ENCODE data around the gene SYT9. TPM values are rescaled to one million over a fixed set of nuclear protein-coding genes. Genes with fewer than 3 reads are reported as not detected.

The SYT9 gene
- total RNA-seq, 3 donors from 2014 or later (not counting 1 experiment from before 2014, with no cell fraction given): not detected

- H3K27ac ChIP-seq (ENCODE audit: low read length): no peak overlapping the region
- WGBS (ENCODE audit: insufficient coverage): 85% methylated on average over 3 of the region's 3 CpGs
- no peaks in the 10 kb centered on the region for H3K9me3 ChIP-seq (ENCODE audit: control insufficient read depth, insufficient read depth, low read length)
- H3K4me1 ChIP-seq (ENCODE audit: control insufficient read depth, insufficient read depth, low read length): no peaks in the 10 kb centered on the region
- no peak for TF ChIP-seq CTCF (IDR thresholded peaks at IDR 0.05)
- H3K27me3 ChIP-seq (ENCODE audit: control insufficient read depth, insufficient read depth, low read length): no peaks in the 10 kb centered on the region
- Mint-ChIP-seq H3K36me3 (no peaks in the 10 kb centered on the region), H3K9me3 (no peaks in the 10 kb centered on the region), H3K4me3 (no peak overlapping the region), H3K4me1 (no peaks in the 10 kb centered on the region), H3K27ac (no peak overlapping the region), H3K27me3 (ENCODE audit: low read depth in 2 of 2) (peaks cover 0 to 3% of the 10 kb centered on the region in 2 donors)
- DNase-seq (no peak), ATAC-seq (no peak)
- no peaks in the 10 kb centered on the region for H3K36me3 ChIP-seq (ENCODE audit: control insufficient read depth, insufficient read depth, low read length)
- H3K4me3 ChIP-seq (ENCODE audit: low read length): no peak overlapping the region
- intact Hi-C loops (cut with micrococcal nuclease): no loop called here
Observed at GRCh38 chr11:7451520-7451919, 199.8 kb downstream of the SYT9 start.

- DNase-seq (no peak), ATAC-seq (no peak)
- Mint-ChIP-seq H3K4me3 (no peak overlapping the region), H3K27me3 (ENCODE audit: low read depth in 2 of 2) (peaks cover 0 to 3% of the 10 kb centered on the region in 2 donors), H3K4me1 (no peaks in the 10 kb centered on the region), H3K27ac (no peak overlapping the region), H3K36me3 (no peaks in the 10 kb centered on the region), H3K9me3 (no peaks in the 10 kb centered on the region)
- 92% methylated on average over 1 of the region's 1 CpG for WGBS (ENCODE audit: insufficient coverage)
- no peaks in the 10 kb centered on the region for H3K4me1 ChIP-seq (ENCODE audit: control insufficient read depth, insufficient read depth, low read length)
- H3K27me3 ChIP-seq (ENCODE audit: control insufficient read depth, insufficient read depth, low read length): no peaks in the 10 kb centered on the region
- intact Hi-C loops (cut with micrococcal nuclease): no loop called here
- TF ChIP-seq CTCF (IDR thresholded peaks at IDR 0.05): no peak
- H3K9me3 ChIP-seq (ENCODE audit: control insufficient read depth, insufficient read depth, low read length): no peaks in the 10 kb centered on the region
- no peaks in the 10 kb centered on the region for H3K36me3 ChIP-seq (ENCODE audit: control insufficient read depth, insufficient read depth, low read length)
- no peak overlapping the region for H3K4me3 ChIP-seq (ENCODE audit: low read length)
- H3K27ac ChIP-seq (ENCODE audit: low read length): no peak overlapping the region
Observed at GRCh38 chr11:7451952-7452494, 200.3 kb downstream of the SYT9 start.

DNA sequence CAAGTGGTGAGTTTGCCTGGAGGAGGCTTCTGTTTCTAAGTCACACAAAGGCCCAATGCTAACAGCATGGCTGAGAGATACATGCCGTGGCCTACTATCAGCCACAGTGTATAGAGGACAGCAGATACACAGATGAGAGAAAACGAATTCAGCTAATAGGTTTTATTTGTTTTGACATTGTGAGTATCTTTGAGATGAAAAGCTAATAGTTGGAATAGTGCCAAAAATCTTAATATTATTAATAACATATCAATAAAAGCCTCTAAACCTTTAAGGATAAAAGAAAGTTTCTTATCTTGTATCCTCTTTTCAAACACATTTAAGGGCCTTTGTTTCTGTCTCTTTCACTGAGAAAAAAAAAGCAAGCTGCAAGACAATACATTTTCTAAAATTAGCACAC lies 203.2 kb downstream of the SYT9 start:
- Mint-ChIP-seq H3K9me3 (no peaks in the 10 kb centered on the region), H3K4me1 (no peaks in the 10 kb centered on the region), H3K4me3 (no peak overlapping the region), H3K27me3 (ENCODE audit: low read depth in 2 of 2) (peaks cover 0 to 2% of the 10 kb centered on the region in 2 donors), H3K27ac (no peak overlapping the region), H3K36me3 (no peaks in the 10 kb centered on the region)
- Histone ChIP-seq H3K27me3 (ENCODE audit: control insufficient read depth, insufficient read depth, low read length) (no peaks in the 10 kb centered on the region), H3K4me1 (ENCODE audit: control insufficient read depth, insufficient read depth, low read length) (no peaks in the 10 kb centered on the region), H3K27ac (ENCODE audit: low read length) (no peak overlapping the region), H3K36me3 (ENCODE audit: control insufficient read depth, insufficient read depth, low read length) (no peaks in the 10 kb centered on the region), H3K9me3 (ENCODE audit: control insufficient read depth, insufficient read depth, low read length) (no peaks in the 10 kb centered on the region), H3K4me3 (ENCODE audit: low read length) (no peak overlapping the region)
- intact Hi-C loops (cut with micrococcal nuclease): no loop called here
- WGBS (ENCODE audit: insufficient coverage): 78% methylated on average over 2 of the region's 2 CpGs
- DNase-seq (no peak), ATAC-seq (no peak)
- TF ChIP-seq CTCF (IDR thresholded peaks at IDR 0.05): no peak

DNA sequence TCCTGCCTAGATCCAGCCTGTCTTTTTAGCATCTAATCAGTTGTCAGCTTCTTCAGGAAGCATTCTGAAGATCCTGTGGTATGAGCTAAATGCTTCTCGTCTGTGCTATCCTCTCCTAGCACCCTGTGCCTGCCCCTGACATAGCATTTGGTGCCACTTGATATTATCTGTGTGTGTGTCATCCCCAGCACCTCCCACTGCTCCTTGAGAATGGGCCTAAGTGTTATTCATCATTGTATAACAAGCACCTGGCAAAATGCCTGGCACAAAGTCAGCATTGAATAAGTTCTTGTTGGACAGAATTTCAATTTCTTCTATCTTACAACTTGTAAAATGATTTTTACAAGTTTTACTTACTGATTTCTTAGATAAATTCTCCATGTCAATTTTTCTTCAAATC lies 205.5 kb downstream of the SYT9 start:
- H3K4me3 Mint-ChIP-seq: no peak overlapping the region
- Histone ChIP-seq H3K36me3 (ENCODE audit: control insufficient read depth, insufficient read depth, low read length) (no peaks in the 10 kb centered on the region), H3K4me3 (ENCODE audit: low read length) (no peak overlapping the region), H3K27ac (ENCODE audit: low read length) (no peak overlapping the region), H3K27me3 (ENCODE audit: control insufficient read depth, insufficient read depth, low read length) (no peaks in the 10 kb centered on the region), H3K4me1 (ENCODE audit: control insufficient read depth, insufficient read depth, low read length) (no peaks in the 10 kb centered on the region), H3K9me3 (ENCODE audit: control insufficient read depth, insufficient read depth, low read length) (no peaks in the 10 kb centered on the region)
- no peak for DNase-seq
- no peaks in the 10 kb centered on the region for H3K4me1 Mint-ChIP-seq
- TF ChIP-seq CTCF (IDR thresholded peaks at IDR 0.05): no peak
- no peaks in the 10 kb centered on the region for H3K36me3 Mint-ChIP-seq
- H3K9me3 Mint-ChIP-seq: no peaks in the 10 kb centered on the region
- WGBS (ENCODE audit: insufficient coverage): 85% methylated on average over 1 of the region's 1 CpG
- intact Hi-C loops (cut with micrococcal nuclease): no loop called here
- H3K27me3 Mint-ChIP-seq (ENCODE audit: low read depth in 2 of 2): peaks cover 0 to 2% of the 10 kb centered on the region in 2 donors
- no peak for ATAC-seq
- H3K27ac Mint-ChIP-seq: no peak overlapping the region
